ENCODE measurements around the gene SOAT2.

The SOAT2 gene

GRCh38 chr12:53064613-53065436, 38.5 kb upstream of the SOAT2 start:
- no peak for DNase-seq (ENCODE audit: low read depth)
- no peak for TF ChIP-seq MYC (IDR thresholded peaks at IDR 0.05; ENCODE audit: low read depth, low read length)
- no peak for TF ChIP-seq POLR2A (IDR thresholded peaks at IDR 0.05; ENCODE audit: extremely low read depth, insufficient read length)
- no peak for TF ChIP-seq CTCF (IDR thresholded peaks at IDR 0.05; ENCODE audit: low read depth, low read length)
- TF ChIP-seq, protein P1, sequence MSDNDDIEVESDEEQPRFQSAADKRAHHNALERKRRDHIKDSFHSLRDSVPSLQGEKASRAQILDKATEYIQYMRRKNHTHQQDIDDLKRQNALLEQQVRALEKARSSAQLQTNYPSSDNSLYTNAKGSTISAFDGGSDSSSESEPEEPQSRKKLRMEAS (IDR thresholded peaks at IDR 0.05; ENCODE audit: low read depth, low read length) = no peak
- no peak overlapping the region for H3K4me3 ChIP-seq (ENCODE audit: low read depth, low read length)

DNA sequence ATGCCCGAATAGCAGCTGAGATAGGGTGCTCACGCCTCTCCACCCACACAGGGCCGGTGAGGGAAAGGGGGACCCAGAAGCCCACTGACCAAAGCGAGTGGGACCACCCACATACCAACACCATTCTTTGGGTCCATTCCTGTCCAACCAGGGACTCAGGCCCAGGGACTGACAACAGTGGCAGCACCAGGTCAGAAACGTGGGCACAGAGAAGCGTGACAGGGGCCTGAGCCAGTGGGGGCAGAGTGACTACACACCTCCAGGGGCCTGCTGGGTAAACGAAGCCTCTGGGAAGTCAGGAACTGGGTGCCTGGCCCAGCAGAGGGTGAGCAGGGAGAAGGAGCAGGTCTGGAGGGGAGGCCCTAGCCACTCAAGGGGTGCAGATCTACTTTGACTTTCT, 37.8 kb upstream of the SOAT2 start:
- TF ChIP-seq, protein P1 (IDR thresholded peaks at IDR 0.05; ENCODE audit: low read depth, low read length) = no peak
- TF ChIP-seq MYC (IDR thresholded peaks at IDR 0.05; ENCODE audit: low read depth, low read length) = no peak
- TF ChIP-seq CTCF (IDR thresholded peaks at IDR 0.05; ENCODE audit: low read depth, low read length) = no peak
- no peak for TF ChIP-seq POLR2A (IDR thresholded peaks at IDR 0.05; ENCODE audit: extremely low read depth, insufficient read length)
- DNase-seq (ENCODE audit: low read depth) = no peak
- no peak overlapping the region for H3K4me3 ChIP-seq (ENCODE audit: low read depth, low read length)

GRCh38 chr12:53065975-53066931, 37.0 kb upstream of the SOAT2 start:
- DNase-seq (ENCODE audit: low read depth) = peak; percentile 72
- no peak for TF ChIP-seq MYC (IDR thresholded peaks at IDR 0.05; ENCODE audit: low read depth, low read length)
- peak; percentile 88 for TF ChIP-seq CTCF (IDR thresholded peaks at IDR 0.05; ENCODE audit: low read depth, low read length)
- H3K4me3 ChIP-seq (ENCODE audit: low read depth, low read length) = no peak overlapping the region

DNA sequence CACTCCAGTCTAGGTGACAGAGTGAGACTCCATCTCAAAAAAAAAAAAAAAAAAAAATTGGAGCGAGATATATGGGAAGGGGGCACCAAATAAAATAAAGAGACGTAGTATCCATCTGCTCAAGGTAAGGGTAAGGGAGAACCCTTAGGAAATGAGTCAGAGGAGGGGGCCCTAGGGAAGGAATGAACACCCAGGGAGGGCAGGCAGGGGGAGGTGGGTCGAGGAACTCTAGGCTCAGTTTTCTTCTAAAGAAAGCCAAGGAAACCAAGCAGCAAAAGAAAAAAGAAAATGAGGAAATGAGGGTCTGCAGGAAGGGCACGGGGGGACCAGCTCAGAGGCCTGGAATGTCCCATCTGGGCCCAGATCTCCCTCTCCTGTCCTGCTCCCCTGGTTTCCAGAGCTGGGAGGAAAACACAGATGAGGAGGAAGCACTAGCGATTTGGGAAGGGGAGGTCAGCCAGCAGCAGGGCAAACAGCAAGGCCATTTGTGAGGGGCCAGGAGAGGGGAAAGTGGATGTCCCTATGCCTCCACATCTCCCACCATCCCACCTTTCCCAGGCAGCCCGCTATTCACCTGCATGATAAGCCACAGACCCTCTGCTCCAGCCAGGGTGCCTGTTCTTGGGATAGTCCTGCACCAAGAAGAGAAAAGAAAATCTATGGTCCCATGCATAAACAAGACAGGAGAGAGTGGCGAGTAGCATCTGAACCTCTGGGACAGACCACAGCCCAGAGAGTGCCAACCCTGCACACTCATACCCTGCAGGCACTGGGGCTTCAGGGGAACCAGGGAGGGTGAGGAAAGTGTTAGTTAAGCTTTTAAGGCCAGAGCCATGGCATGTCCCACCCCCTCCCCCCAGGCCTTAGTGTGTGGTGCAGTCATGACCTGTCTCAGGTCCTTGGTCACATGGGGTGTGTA, 36.0 kb upstream of the SOAT2 start:
- no peak for TF ChIP-seq CTCF (IDR thresholded peaks at IDR 0.05; ENCODE audit: low read depth, low read length)
- no peak for TF ChIP-seq MYC (IDR thresholded peaks at IDR 0.05; ENCODE audit: low read depth, low read length)
- TF ChIP-seq POLR2A (IDR thresholded peaks at IDR 0.05; ENCODE audit: extremely low read depth, insufficient read length) = no peak
- TF ChIP-seq, protein P1 (IDR thresholded peaks at IDR 0.05; ENCODE audit: low read depth, low read length) = no peak
- H3K4me3 ChIP-seq (ENCODE audit: low read depth, low read length) = no peak overlapping the region
- no peak for DNase-seq (ENCODE audit: low read depth)

- no peak overlapping the region for H3K4me3 ChIP-seq (ENCODE audit: low read depth, low read length)
- no peak for DNase-seq (ENCODE audit: low read depth)
- TF ChIP-seq CTCF (IDR thresholded peaks at IDR 0.05; ENCODE audit: low read depth, low read length) (no peak), POLR2A (IDR thresholded peaks at IDR 0.05; ENCODE audit: extremely low read depth, insufficient read length) (no peak), MYC (IDR thresholded peaks at IDR 0.05; ENCODE audit: low read depth, low read length) (no peak)
- TF ChIP-seq, protein P1 (IDR thresholded peaks at IDR 0.05; ENCODE audit: low read depth, low read length) = no peak
These were observed 35.1 kb upstream of the SOAT2 start for GRCh38 chr12:53067993-53068770.
